HG03103 (cell line): ENCODE measurements around the gene ATP12A.

ENCODE experiments used
- ATAC-seq: cut with Tn5 transposase; IDR thresholded peaks from one replicate; pipeline ENCODE4 v1.9.1; 2021; ENCODE audit warnings: low read depth; ENCODE audit not compliant: unreplicated experiment

ATP12A gene

DNA sequence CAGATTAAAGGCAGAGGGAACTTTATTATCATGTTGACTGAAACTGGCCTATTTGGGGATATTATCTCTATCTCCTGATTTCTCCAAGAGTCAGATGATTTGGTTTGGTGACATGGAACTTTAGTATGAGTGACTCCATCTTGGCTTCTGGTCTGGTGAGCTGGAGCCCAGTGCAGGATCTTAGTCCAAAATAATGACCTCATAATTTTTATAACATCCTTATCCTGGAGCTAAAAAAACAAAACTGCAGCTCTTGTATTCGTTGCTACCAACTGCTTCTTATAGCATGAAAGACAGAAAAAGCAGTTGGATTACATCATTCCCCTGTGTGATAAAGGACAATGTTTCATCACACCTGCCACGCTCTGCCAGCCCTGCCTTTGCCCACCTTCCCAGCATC is 44.5 kb downstream of the ATP12A start:
- ATAC-seq, result no peak

DNA sequence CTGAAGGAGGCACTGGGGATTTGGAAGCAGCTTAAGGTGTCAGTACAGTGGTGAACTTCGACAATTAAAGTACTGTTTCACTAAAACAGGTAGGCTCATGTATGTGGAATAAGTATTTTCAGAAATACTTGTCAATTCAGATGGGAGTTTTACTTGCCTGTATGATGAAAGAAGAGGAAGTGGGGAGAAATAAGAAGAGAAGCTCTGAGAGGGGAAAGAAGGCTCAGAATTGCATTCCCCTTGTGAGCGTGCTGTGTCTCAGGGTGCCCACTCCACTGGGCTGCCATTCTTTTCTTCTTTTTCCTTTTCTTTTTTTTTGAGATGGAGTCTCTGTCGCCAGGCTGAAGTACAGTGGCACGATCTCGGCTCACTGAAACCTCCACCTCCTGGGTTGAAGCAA is 45.2 kb downstream of the ATP12A start:
- ATAC-seq, result no peak

DNA sequence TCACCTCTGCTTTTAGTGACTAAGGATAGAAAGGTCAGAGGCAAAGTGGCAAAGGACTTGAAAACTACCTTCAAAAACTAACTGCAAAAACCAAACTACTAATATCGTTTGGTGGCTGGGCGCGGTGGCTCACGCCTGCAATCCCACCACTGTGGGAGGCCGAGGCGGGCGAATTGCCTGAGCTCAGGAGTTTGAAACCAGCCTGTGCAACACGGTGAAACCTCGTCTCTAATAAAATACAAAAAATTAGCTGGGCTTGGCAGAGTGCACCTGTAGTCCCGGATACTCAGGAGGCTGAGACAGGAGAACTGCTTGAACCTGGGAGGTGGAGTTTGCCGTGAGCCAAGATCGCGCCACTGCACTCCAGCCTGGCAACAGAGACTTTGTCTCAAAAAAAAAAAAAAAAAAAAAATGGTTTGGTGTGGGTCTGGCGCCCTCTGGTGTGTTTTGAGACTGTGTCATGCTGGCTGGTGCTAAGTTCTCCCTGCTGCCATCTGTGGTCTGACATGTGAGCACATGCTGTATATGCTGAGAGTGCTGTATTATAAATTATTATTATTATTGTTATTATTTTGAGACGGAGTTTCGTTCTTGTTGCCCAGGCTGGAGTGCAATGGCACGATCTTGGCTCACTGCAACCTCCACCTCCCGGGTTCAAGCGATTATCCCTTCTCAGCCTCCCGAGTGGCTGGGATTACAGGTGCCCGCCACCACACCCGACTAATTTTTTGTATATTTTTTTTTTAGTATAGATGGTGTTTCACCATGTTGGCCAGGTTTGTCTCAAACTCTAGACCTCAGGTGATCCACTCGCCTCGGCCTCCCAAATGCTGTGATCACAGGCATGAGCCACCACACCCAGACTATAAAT is 47.8 kb downstream of the ATP12A start:
- ATAC-seq, result peak; percentile 72

DNA sequence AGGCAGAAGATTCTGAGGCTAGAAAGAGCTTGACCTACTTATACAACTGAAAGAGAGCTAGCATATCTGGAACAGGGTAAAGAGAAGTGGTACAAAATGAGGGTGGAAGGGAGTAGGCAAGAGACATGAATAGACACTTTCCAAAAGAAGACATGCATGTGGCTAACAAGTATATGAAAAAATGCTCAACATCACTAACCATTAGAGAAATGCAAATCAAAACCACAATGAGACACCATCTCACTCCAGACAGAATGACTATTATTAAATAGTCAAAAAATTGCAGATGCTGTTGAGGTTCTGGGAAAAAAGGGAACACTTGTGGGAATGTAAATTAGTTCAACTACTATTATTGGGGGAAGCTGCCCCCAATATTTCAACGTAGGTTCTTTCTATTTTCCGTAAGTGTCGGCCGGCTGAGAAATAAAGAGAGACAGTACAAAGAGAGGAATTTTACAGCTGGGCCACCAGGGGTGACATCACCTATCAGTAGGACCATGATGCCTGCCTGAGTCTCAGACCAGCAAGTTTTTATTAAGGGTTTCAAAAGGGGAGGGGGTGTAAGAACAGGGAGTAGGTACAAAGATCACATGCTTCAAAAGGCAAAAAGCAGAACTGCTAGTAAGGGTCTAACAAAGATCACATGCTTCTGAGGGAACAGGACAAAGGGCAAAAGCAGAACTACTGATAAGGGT is 50.8 kb downstream of the ATP12A start:
- peak; percentile 63 for ATAC-seq

DNA sequence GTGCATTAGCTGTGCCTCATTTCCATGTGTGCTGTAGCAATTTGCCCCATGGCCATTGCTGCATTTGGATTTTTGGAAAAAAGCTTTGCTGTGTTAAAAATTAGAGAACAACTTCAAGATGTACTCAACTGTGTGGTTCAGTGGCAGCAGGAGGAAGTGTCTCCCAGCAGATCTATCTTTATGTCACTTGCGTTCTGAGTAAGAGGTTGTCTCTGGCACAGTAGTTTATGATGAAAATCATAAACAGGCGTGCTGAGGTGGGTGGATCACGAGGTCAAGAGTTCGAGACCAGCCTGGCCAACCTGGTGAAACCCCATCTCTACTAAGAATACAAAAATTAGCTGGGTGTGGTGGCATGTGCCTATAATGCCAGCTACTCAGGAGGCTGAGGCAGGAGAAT is 54.7 kb downstream of the ATP12A start:
- no peak for ATAC-seq

DNA sequence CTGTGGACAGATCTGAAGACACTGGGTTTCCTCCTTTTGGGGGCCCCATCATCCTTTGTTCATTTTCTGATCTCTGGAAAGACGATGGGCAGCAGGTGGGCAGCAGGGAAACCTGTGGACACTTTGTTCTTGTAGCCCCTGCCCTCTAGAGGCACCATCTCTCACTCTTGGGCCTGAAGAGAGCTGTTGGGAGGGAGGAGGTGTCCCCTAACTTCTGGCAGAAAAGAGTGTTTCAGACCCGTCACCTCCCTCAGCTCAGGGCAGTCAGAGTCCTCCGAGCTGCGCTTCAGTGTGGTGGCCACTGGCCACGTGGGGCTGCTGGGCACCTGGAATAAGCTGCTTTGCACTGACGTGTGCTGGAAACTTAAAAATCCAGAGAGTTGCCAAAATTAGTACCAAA is 56.8 kb downstream of the ATP12A start:
- no peak for ATAC-seq

DNA sequence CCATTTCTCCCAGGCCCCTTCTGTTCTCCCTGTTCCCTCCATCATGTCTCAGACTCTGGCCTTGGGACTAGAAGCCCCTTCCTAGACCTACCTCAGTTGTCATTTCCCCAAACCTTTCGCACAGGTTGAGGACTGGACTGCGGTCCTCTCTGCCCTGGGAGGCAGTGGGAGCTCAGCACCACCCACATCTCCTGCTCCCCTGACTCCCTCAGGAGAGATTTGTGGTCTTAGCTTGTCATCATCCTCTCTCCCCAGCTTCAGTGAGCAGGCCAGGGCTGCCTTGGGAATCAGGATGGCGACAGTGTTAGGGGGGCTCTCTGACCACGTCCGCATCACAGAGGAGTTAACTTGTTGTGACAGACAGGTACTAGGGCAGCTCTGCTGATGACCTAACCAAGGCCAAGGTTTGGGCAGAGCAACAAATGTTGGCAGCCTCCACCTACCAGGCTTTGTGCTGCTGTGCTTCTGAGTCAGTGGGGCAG is 58.2 kb downstream of the ATP12A start:
- no peak for ATAC-seq

DNA sequence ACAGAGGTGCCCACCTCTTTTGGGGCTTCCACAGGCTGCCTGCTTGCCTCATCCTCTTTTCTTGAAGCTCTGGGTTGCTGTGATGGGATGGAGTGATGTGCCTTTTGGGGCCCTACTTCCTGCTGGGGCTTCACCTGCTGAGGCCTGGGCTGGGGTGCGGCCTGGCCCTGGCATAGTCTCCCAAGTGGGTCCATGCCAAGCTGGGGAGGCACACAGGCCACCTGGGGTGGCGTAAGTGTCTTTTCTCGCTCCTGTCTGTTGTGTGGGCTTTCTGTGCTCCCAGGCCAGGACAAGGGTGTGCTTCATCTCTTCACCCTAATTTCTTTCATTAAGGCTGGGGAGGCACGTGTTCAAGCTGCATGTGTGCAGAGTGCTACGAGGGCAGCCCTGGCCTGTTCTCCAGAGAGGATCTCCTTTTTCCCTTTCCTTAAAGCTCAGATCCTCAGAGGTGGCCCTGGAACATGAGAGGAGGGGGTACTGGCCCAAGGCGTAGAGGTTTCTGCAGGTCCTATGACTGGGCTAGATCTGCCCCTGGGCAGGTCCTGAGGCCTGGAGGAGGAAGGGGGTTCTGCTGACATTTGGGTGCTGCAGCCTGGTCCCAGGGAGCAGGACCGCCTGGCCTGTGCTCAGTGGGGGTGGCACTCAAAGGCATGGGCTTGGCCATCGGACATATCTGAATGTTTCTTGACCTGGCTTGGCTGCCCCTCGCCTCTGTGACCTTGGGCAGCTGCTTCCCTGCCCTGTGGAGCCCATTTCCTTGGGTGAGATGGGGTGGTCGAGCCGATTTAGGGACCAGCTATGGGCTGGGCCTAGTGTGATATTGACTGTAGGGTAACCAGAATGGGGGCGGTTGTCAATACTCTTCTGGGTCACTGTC is 60.0 kb downstream of the ATP12A start:
- no peak for ATAC-seq

DNA sequence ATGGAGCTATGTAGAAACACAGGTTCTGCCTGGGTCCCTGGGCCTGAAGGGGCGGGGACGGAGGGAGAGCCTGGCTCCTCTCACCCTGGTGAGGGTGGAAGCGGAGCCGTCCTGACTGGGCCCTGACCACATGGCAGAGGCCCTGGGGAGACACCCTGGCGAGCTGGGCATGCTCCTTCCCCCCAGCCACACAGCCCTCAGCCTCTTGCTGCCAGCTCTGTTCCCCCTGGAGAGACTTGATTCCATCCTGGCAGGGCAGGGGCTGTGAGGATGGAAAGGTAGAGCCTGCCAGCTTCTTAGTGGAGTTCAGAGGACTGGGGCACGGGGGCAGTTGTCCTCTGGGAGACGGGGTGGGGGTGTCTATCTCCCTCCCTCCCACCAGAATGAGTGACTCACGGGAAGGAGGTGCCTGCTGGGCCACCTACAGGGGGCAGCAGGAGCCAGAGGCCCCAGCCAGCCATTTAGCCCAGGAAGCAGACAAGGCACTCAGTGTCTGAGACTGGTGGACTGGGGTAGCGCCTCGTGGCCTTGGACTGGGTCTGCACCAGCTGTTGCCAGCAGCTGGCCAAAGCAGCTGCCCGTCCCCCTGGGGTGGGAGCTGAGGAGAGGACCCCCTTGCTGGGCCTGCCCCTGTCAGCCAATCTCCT is 60.9 kb downstream of the ATP12A start:
- ATAC-seq, result no peak

DNA sequence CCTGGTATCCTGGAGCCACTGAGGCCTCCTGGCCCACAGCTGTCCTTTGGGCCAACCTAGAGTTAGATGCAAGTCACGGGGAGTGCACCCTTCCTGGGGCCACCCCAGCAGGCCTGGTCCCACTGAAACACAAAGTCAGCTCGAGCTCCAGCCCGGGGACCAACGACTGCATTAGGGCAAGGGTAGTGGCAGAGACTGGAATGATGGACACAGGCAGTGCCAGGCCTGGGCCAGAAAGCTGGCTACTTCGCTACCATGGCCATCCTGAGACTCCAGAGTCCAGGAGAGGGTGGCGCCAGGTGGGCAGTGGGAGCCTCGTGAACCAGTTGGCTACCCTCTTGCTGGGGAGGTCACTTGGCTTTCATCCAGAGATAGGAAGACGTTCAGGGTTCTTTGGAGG is 61.6 kb downstream of the ATP12A start:
- no peak for ATAC-seq

DNA sequence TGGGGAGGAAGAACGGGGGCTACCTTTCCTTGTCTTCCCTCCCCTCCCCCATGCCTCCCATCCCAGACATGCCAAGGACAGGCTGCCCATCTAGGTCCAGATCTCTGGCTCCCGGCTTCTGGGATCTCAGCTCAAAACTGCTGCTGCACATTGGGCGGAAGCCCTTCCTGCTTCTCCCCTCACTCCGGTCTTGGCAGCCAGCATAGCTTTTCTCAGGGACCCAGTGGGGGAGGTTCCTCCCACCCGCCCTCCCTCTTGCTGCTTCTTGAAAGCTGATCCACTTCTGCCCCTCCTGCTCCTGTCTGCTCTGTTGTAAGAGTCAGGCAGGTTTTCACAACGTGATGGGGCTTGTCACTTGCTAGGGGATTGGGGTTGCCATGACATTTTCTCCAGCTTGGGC is 62.1 kb downstream of the ATP12A start:
- ATAC-seq, result no peak

DNA sequence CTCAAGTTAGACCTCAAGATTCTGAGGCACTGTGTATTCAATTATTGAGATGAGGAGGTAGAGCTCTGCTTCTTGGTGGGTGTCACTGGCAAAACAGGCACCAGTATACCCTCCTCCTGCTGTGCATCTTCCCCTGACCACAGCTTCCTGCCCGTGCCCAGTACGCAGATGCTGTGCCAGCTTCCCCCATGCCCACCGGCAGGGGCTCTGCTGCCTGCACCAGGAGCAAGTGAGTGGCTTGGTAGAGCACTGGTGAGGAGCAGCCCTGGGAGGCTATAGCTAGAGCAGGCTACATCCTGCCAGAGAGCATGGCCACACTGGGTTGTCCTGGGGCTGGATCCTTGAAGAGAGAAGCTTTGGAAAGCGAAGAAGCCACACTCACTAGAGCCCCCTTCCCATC is 62.8 kb downstream of the ATP12A start:
- no peak for ATAC-seq

DNA sequence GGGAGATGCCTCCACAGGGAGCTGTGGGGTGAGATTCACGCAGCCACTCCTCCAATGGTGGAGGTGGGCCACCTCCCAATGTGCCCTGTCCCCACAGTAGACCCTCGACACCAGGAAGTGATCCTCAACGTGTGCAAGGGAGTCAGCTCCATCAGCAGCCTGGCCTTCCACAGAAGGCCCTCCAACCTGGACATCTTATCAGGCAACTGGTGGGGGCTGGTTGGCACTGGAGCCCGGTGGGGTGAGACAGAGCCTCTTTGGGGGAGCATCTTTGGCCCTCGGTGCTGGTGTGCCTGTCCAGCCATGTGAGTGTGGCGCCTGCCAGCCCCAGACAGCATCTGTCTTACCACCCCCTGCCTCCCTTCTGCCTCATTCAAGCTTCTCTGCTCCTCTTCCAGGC is 64.0 kb downstream of the ATP12A start:
- no peak for ATAC-seq

DNA sequence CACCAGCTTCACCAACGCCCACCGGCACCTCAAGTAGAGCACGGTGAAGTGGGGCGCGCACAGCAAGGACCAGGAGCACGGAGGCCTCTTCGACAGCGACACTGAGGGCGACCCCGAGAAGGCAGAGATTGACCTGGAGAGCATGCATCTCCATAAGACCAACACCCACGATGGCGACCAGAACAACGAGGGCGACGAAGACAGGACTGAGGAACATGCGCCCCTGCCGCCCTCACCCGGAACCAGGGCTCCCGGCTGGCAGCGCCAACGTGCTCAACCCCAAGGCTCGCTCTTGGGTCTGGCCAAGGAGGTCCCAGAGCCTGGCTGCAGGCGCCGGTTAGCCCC is 65.3 kb downstream of the ATP12A start:
- ATAC-seq, result no peak

DNA sequence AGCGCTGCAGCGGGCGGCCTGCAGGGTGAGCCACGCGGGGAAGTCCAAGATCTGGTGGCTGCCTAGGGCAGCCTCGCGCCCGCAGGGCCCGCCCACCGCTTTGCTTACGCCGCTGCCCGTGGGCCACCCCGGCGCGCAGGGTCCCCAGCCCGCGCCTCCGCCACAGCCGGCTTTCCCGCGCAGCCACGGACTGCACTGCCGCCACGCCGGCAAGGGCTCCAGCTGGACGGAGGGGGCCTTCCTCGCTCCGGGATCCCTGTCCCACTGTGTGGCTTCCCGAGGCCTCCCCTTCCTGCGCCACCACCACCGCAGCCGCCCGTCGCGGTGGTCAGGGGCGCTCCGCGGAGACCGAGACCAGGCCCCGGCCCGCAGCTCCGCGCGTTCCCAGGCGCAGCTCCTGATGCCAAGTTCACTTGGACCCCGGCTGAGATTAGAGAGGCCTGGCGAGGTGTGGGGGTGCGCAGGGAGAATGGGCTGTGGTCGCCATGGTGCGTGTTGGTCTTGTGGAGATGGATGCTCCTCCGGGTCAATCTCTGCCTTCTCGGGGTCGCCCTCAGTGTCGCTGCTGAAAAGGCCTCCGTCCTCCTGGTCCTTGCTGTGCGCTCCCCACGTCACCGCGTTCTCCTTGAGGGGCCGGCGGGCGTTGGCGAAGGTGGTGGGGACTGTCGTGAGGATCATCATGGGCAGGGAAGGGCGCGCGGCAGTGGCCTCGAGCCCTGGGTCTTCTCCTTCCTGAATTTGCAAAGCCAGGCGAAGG is 65.8 kb downstream of the ATP12A start:
- no peak for ATAC-seq

DNA sequence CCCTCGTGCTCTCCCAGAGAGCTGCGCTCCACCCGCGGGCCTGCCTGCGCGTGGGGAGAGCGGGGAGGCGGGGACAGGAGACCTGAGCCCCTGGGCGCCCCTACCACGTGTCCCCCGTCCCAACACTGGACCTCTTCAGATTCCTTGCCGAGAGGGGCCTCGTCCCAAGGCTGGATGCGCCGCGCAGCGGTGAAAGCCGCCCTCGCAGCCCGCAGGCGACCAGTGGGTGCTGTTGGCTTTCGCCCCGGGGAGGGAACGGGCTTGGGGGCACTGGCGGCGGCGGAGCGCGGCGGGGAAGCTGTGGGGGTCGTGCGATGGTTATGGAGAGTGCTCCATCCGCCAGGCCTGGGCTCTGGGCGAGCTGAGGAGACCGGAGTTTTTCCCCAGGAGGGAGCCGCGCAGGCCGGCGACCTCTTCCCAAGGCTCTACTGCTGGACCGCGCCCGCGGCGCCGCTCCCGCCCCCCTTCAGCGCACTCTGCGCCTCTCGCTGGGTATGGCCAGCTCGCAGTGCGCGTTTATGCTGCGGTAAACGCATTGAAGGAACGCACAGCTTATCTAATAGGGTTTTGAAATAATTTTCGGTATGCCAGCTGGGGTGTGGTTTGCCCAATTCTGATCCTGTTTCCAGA is 66.5 kb downstream of the ATP12A start:
- no peak for ATAC-seq

DNA sequence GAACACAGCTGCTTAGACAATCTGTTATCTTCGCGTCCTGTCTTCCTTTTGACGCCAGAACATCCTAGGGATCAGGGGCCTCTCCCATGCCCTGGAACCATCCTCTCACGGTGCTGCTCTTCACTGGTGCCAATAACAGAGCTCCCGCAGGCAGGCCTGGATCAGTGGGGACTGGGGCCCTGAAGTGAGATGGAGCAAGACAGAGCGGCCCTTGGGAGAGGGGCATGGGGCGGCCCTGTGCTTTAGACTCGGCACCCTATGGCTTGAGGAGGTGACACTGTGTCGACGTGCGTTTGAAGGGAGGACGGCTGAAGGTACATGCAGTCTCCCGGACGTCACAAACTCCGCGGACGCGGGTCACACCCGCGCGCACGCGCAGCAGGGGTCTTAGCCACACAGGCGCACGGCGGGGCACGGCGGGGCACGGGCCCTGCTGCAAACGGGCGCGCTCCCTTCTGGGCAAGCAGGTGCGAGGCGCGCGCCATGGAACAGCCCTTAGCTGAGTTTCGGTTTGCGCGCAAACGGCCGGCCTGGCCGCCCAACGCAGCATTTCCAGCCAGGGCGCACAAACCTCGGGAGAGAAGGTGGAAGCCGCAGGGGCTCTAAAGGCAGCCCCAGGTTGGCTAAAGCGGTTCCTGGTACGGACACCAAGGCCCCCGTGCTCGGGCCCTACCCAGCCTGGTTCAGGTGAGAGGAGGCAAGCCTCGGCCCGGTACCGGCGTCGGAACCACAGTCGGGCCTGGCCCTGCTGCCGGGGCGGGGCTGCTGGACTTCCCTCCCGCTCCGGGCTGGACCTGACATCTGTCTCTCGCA is 67.2 kb downstream of the ATP12A start:
- ATAC-seq, result no peak

DNA sequence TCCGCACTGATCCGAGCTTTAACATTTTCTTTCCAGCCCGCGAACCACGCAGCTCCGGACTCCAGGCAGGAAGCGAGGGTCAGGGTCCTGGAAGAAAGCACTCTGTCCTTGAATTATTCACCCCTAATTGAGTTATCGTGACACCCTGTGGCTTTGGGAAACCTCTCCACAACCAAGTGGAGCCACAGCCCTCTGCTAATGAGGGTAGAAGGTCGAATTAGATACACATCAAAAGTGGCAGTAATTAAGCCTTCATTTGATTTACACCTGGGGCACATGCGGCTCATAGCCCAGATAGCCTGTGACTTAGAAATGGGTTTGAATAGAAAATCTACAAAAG is 67.8 kb downstream of the ATP12A start:
- no peak for ATAC-seq

DNA sequence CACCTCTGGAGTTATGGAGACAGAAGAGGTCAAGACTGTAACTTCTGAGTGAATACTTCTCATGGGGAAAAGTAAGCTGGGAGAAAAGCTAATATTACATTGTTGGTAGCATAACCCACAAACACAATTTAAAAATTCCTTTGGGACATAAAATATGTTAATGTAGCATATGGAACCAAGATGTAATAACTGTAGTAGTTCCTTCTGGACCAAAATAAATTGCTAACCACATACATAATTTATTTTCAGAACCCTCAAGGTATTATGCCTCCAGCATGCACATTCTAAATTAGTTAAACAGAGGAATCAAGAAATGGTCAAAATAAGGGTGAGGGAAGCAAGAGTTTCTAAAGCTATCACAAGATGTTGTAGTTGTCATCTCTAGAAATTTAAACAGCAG is 79.0 kb downstream of the ATP12A start:
- ATAC-seq, result no peak
